GM08714 (cell line): ENCODE data around the gene TH.
"Not testable (repeated sequence)": the region's sequence is repeated elsewhere in the genome, so short reads cannot be mapped to it uniquely, and the experiment has no call there.

Experiments
- H3K4me3 ChIP-seq: fragments of 200-500 bp; sonication (Bioruptor generic); 2 replicates; pipeline ENCODE4 v1.5.1; 2014; ENCODE audit warnings: mild to moderate bottlenecking, low read length, inconsistent platforms
- ZNF274 ChIP-seq: IDR thresholded peaks from 2 replicates; pipeline ENCODE4 v1.6.1; 2012; ENCODE audit warnings: mild to moderate bottlenecking, low read depth, low read length

The TH gene

GRCh38 chr11:2182692-2183474, 11.3 kb upstream of the TH start:
- no peak overlapping the region for H3K4me3 ChIP-seq
- TF ChIP-seq ZNF274 = no peak

- H3K4me3 ChIP-seq = no peak overlapping the region
- TF ChIP-seq ZNF274 = no peak
Observed at GRCh38 chr11:2182075-2182474, 10.5 kb upstream of the TH start.

GRCh38 chr11:2180789-2181370, 9.3 kb upstream of the TH start:
- TF ChIP-seq ZNF274 = no peak
- no peak overlapping the region for H3K4me3 ChIP-seq

- no peak overlapping the region for H3K4me3 ChIP-seq
- no peak for TF ChIP-seq ZNF274
Observed at GRCh38 chr11:2180347-2180746, 8.7 kb upstream of the TH start.

GRCh38 chr11:2179516-2179915, 7.9 kb upstream of the TH start:
- TF ChIP-seq ZNF274 = no peak
- no peak overlapping the region for H3K4me3 ChIP-seq

GRCh38 chr11:2178906-2179494, 7.4 kb upstream of the TH start:
- no peak for TF ChIP-seq ZNF274

GRCh38 chr11:2178055-2178773, 6.6 kb upstream of the TH start:
- not testable (repeated sequence) for H3K4me3 ChIP-seq

More at GRCh38 chr11:2178906-2179494, 7.4 kb upstream of the TH start:
- H3K4me3 ChIP-seq = no peak overlapping the region

- TF ChIP-seq ZNF274 = no peak
- H3K4me3 ChIP-seq = no peak overlapping the region
Observed at GRCh38 chr11:2177076-2177475, 5.5 kb upstream of the TH start.

- no peak for TF ChIP-seq ZNF274
Observed at GRCh38 chr11:2176389-2176900, 4.8 kb upstream of the TH start.

GRCh38 chr11:2175659-2176058, 4.0 kb upstream of the TH start:
- H3K4me3 ChIP-seq = no peak overlapping the region
- no peak for TF ChIP-seq ZNF274

More at GRCh38 chr11:2176389-2176900, 4.8 kb upstream of the TH start:
- H3K4me3 ChIP-seq = no peak overlapping the region

GRCh38 chr11:2174361-2174760, 2.7 kb upstream of the TH start:
- no peak for TF ChIP-seq ZNF274
- H3K4me3 ChIP-seq = no peak overlapping the region

GRCh38 chr11:2173761-2174160, 2.1 kb upstream of the TH start:
- no peak for TF ChIP-seq ZNF274
- H3K4me3 ChIP-seq = no peak overlapping the region

GRCh38 chr11:2173150-2173693, 1.6 kb upstream of the TH start:
- H3K4me3 ChIP-seq = no peak overlapping the region
- TF ChIP-seq ZNF274 = no peak

GRCh38 chr11:2172676-2173075, 1.1 kb upstream of the TH start:
- TF ChIP-seq ZNF274 = no peak

More at GRCh38 chr11:2172676-2173075, 1.1 kb upstream of the TH start:
- no peak overlapping the region for H3K4me3 ChIP-seq
